Esophagus (tissue), 2 donors: ENCODE results near the gene CFAP410. TPM values are rescaled to one million over a fixed set of nuclear protein-coding genes. Genes with fewer than 3 reads are reported as not detected.

Source experiments
- H3K27ac ChIP-seq, 2 donors: one replicate each; pipeline ENCODE4 v1.5.1; 2013; ENCODE audit warnings: low read depth in 2 of 2, mild to moderate bottlenecking in 2 of 2, inconsistent platforms in 1 of 2, low read length in 1 of 2, moderate library complexity in 1 of 2
- H3K27me3 ChIP-seq, 2 donors: one replicate each; pipeline ENCODE4 v1.6.1; 2013; ENCODE audit warnings: low read length in 2 of 2, control low read depth in 1 of 2, mild to moderate bottlenecking in 1 of 2; ENCODE audit not compliant: insufficient read depth in 2 of 2, control insufficient read depth in 1 of 2
- H3K36me3 ChIP-seq, 2 donors: one replicate each; pipeline ENCODE4 v1.6.1; 2013; ENCODE audit warnings: low read length in 1 of 2; ENCODE audit not compliant: control insufficient read depth in 2 of 2, insufficient read depth in 2 of 2
- H3K4me1 ChIP-seq, 2 donors: one replicate each; pipeline ENCODE4 v1.6.1; 2013; ENCODE audit warnings: low read length in 1 of 2; ENCODE audit not compliant: control insufficient read depth in 2 of 2, insufficient read depth in 2 of 2
- H3K4me3 ChIP-seq, 2 donors: one replicate each; pipeline ENCODE4 v1.5.1; 2013; ENCODE audit warnings: low read length in 2 of 2, mild to moderate bottlenecking in 2 of 2, low read depth in 1 of 2, moderate library complexity in 1 of 2
- H3K9me3 ChIP-seq, 2 donors: one replicate each; pipeline ENCODE4 v1.6.1; 2013; ENCODE audit warnings: mild to moderate bottlenecking in 2 of 2, low read depth in 1 of 2, low read length in 1 of 2, moderate library complexity in 1 of 2; ENCODE audit not compliant: control insufficient read depth in 2 of 2, insufficient read depth in 1 of 2
- WGBS, 2 donors: extraction: QIAGEN DNeasy Blood & Tissue Kit; methylation state at CpG; one replicate each; pipeline ENCODE4 v1.1.7; 2013; 5-methylcytosine and 5-hydroxymethylcytosine counted together
- polyA plus RNA-seq, 2 donors: library from polyadenylated mRNA; stranded (reverse); fragments of 200-250 nt; gene quantifications; one replicate each; pipeline ENCODE4 v1.2.3, GENCODE V29; 2013
- donor health status: healthy with polysubstance abuse.
- donor health status: Bipolar disorder and iron deficiency.

Gene CFAP410
- polyA plus RNA-seq, 2 donors = 13.9 to 19.1 TPM

- Histone ChIP-seq H3K36me3 (no peaks in the 10 kb centered on the region), H3K27ac (no peak overlapping the region), H3K4me3 (no peak overlapping the region), H3K9me3 (no peaks in the 10 kb centered on the region), H3K27me3 (peaks cover 0 to 5% of the 10 kb centered on the region in 2 donors), H3K4me1 (peaks cover 0 to 8% of the 10 kb centered on the region in 2 donors)
- WGBS, 2 donors = 86 to 89% methylated on average over 34 to 35 of the region's 37 CpGs
These were observed 31.7 kb upstream of the CFAP410 start for GRCh38 chr21:44370786-44371410.

- 27 to 30% methylated on average over 27 to 29 of the region's 29 CpGs for WGBS, 2 donors
These were observed 31.0 kb upstream of the CFAP410 start for GRCh38 chr21:44370027-44370735.

DNA sequence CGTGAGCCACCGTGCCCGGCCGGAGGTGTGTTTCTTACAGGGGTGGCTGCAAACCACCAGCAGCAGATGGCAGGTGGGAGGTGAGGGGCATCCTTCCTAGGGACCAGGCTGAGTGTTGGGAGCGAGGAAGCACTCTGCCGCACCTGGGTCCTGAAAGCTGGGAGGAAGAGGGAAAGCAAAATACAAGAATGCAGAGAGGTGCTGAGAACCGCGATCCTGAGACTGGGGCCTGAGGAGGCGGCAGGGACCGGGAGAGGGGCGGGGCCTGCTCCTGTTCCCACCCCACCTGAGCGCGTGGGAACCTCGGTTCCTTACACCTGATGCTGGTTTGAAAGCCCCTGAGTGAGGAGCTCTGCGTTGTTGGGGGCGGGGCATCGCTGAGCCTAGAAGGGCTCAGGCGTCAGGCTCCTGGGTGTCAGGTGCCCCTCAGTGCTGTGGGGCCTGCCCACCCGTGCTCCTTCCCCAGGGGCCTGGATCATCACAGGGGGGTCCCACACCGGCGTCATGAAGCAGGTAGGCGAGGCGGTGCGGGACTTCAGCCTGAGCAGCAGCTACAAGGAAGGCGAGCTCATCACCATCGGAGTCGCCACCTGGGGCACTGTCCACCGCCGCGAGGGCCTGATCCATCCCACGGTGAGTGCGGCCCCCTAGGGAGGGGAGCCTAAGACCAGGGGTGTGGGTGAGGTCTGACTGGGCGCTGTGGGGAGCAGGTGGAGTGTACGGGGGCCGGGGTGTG lies 29.7 kb upstream of the CFAP410 start:
- 35 to 37% methylated on average over 35 of the region's 35 CpGs for WGBS, 2 donors
- Histone ChIP-seq H3K36me3 (no peaks in the 10 kb centered on the region), H3K4me1 (peaks cover 0 to 4% of the 10 kb centered on the region in 2 donors), H3K27ac (no peak overlapping the region), H3K4me3 (no peak overlapping the region), H3K9me3 (peaks cover 0 to 6% of the 10 kb centered on the region in 2 donors), H3K27me3 (peaks cover 0 to 5% of the 10 kb centered on the region in 2 donors)

More at GRCh38 chr21:44370027-44370735, 31.0 kb upstream of the CFAP410 start:
- H3K4me3 ChIP-seq = no peak overlapping the region
- H3K4me1 ChIP-seq = peaks cover 0 to 4% of the 10 kb centered on the region in 2 donors
- H3K27me3 ChIP-seq = peaks cover 0 to 5% of the 10 kb centered on the region in 2 donors
- no peaks in the 10 kb centered on the region for H3K36me3 ChIP-seq
- H3K9me3 ChIP-seq = no peaks in the 10 kb centered on the region
- no peak overlapping the region for H3K27ac ChIP-seq

DNA sequence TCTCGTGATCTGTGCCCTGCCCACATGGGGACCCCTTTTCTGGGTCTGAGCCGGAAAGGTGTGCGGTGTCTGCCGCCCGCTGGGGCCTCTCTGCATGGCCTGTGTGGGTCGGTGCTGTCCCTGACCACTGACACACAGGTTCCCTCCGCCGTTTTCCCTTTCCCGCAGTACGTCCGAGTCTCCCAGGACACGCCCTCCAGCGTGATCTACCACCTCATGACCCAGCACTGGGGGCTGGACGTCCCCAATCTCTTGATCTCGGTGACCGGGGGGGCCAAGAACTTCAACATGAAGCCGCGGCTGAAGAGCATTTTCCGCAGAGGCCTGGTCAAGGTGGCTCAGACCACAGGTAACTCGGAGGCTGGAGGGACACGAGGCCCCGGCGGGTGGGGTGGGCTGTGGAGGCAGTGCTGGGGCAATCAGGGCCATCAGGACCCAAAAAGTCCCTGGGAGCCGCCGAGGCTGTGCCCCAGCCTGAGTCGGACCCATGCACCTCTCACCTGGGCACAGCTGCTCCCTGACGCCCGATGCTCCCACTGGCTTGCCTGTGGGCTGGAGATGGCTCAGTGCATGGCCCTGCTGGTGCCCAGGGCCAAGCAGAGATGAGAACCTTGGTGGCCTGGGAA lies 27.5 kb upstream of the CFAP410 start:
- Histone ChIP-seq H3K4me3 (no peak overlapping the region), H3K9me3 (peaks cover 0 to 9% of the 10 kb centered on the region in 2 donors), H3K4me1 (peaks cover 0 to 4% of the 10 kb centered on the region in 2 donors), H3K27me3 (peaks cover 0 to 5% of the 10 kb centered on the region in 2 donors), H3K36me3 (no peaks in the 10 kb centered on the region), H3K27ac (no peak overlapping the region)
- 90 to 92% methylated on average over 25 to 28 of the region's 28 CpGs for WGBS, 2 donors

- Histone ChIP-seq H3K27ac (no peak overlapping the region), H3K36me3 (no peaks in the 10 kb centered on the region), H3K4me1 (peaks cover 0 to 4% of the 10 kb centered on the region in 2 donors), H3K27me3 (peaks cover 0 to 5% of the 10 kb centered on the region in 2 donors), H3K9me3 (peaks cover 0 to 9% of the 10 kb centered on the region in 2 donors), H3K4me3 (no peak overlapping the region)
- WGBS, 2 donors = 87 to 92% methylated on average over 22 of the region's 22 CpGs
These were observed 26.9 kb upstream of the CFAP410 start for GRCh38 chr21:44365967-44366585.

DNA sequence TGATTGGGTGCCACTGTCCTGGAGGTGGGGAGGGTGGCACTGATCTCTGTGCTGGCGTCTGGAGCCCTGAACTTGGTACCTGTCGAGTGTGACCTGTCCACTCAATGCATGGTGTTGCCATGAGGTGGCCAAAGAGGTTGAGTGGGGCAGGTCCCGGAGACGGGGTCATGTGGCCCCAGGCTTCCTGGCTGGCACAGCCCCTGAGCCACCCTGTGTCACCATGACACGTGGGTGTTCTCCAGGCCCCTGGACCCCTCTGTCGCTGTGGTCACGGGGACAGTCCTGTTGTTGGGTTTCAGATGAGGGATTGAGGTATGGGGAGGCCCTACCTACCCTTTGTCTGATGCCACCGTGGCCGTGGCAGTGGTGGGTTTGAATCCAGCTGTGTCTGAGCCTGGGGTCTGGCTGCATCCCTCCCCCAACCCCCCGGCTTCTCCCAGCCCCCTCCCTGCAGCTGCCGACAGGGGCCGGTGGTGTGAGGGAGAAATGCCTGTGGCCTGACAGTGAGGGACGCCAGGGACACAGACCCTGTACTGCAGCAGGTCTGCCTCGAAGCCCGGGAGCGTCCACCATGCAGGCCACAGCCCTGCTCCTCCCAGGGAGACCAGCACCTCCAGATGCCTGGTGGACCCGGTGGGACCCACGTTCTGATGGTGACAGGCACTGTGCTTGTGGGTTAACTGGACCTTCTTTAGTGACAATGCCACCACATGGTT lies 26.2 kb upstream of the CFAP410 start:
- peaks cover 0 to 4% of the 10 kb centered on the region in 2 donors for H3K4me1 ChIP-seq
- no peak overlapping the region for H3K4me3 ChIP-seq
- no peaks in the 10 kb centered on the region for H3K36me3 ChIP-seq
- 89 to 90% methylated on average over 18 of the region's 18 CpGs for WGBS, 2 donors
- H3K9me3 ChIP-seq = peaks cover 0 to 9% of the 10 kb centered on the region in 2 donors
- H3K27ac ChIP-seq = no peak overlapping the region
- H3K27me3 ChIP-seq = peaks cover 0 to 5% of the 10 kb centered on the region in 2 donors

DNA sequence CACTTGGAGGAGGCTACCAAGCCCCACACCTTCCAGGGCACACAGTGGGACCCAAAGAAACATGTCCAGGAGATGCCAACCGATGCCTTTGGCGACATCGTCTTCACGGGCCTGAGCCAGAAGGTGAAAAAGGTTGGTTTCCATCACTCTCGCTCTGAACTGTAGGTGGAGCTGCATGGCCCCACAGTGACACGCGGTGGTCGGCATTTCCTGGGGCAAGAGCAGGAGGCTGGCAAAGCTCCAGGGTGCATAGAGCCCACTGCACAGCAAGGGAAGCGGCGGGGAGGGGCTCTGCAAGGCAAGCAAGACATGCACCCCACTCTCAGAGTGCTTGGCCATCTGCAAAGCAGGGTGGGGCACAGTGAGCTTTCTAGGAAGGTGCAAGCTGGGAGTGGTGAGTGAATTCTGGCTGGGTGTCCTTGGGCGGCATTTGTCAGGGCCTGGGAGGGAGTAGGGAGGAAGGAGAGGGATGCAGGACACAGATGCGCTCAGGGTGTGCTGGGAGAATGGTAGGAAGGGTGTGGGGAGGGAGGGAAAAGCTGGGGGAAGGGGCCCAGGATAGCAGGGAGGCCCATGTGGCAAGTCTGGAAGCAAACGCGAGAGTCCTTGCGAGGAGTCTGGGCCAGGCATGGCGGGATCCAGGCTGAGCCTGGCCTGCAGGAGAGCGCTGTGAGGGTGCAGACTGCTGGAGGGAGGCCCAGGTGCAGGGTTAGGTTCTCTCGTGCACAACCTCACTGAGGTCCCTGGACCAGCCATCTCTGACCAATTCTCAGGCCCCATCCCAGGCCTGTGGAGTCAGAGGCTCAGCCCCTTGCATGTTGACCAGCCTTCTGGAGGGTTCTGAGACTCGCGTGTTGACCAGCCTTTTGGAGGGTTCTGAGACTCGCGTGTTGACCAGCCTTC lies 25.2 kb upstream of the CFAP410 start:
- H3K4me1 ChIP-seq = peaks cover 0 to 2% of the 10 kb centered on the region in 2 donors
- no peak overlapping the region for H3K27ac ChIP-seq
- H3K9me3 ChIP-seq = peaks cover 0 to 9% of the 10 kb centered on the region in 2 donors
- peaks cover 0 to 5% of the 10 kb centered on the region in 2 donors for H3K27me3 ChIP-seq
- no peaks in the 10 kb centered on the region for H3K36me3 ChIP-seq
- no peak overlapping the region for H3K4me3 ChIP-seq
- 80 to 82% methylated on average over 22 of the region's 22 CpGs for WGBS, 2 donors

- Histone ChIP-seq H3K36me3 (no peaks in the 10 kb centered on the region), H3K4me3 (no peak overlapping the region), H3K4me1 (no peaks in the 10 kb centered on the region), H3K27ac (no peak overlapping the region), H3K27me3 (no peaks in the 10 kb centered on the region), H3K9me3 (peaks cover 0 to 9% of the 10 kb centered on the region in 2 donors)
- 89 to 94% methylated on average over 1 of the region's 1 CpG for WGBS, 2 donors
These were observed 24.1 kb upstream of the CFAP410 start for GRCh38 chr21:44363278-44363677.
